H9 (cell line): ENCODE measurements around the gene ROR1. TPM values are rescaled to one million over a fixed set of nuclear protein-coding genes. Genes with fewer than 3 reads are reported as not detected.

Experiments
- DNase-seq: peaks from one replicate; pipeline ENCODE4 v3.0.0-alpha.2; 2017
- H2AFZ ChIP-seq: one replicate; pipeline ENCODE4 v1.6.1; 2013; ENCODE audit warnings: mild to moderate bottlenecking, low read length, control low read depth, moderate library complexity
- H2AK5ac ChIP-seq: 2 replicates; pipeline ENCODE4 v1.6.1; 2013; ENCODE audit warnings: low read length, control low read depth, mixed read lengths; ENCODE audit not compliant: insufficient read length
- H2BK120ac ChIP-seq: one replicate; pipeline ENCODE4 v1.6.1; 2013; ENCODE audit warnings: low read depth, mild to moderate bottlenecking, low read length, control low read depth, inconsistent platforms; ENCODE audit not compliant: poor library complexity, severe bottlenecking
- H2BK12ac ChIP-seq: 2 replicates; pipeline ENCODE4 v1.6.1; 2013; ENCODE audit warnings: low read length, control low read depth, mixed read lengths, low read depth; ENCODE audit not compliant: insufficient read length
- H2BK15ac ChIP-seq: 2 replicates; pipeline ENCODE4 v1.6.1; 2013; ENCODE audit warnings: low read depth, low read length, control low read depth
- H2BK20ac ChIP-seq: one replicate; pipeline ENCODE4 v1.6.1; 2013; ENCODE audit warnings: low read depth, mild to moderate bottlenecking, low read length, control low read depth, inconsistent platforms; ENCODE audit not compliant: poor library complexity, severe bottlenecking
- H2BK5ac ChIP-seq: 2 replicates; pipeline ENCODE4 v1.6.1; 2013; ENCODE audit warnings: low read length, control low read depth, mixed read lengths; ENCODE audit not compliant: insufficient read length
- H3K14ac ChIP-seq: 2 replicates; pipeline ENCODE4 v1.6.1; 2013; ENCODE audit warnings: low read length, control low read depth; ENCODE audit not compliant: insufficient read depth
- H3K18ac ChIP-seq: 2 replicates; pipeline ENCODE4 v1.6.1; 2013; ENCODE audit warnings: low read depth, mild to moderate bottlenecking, mixed read lengths, low read length, control low read depth; ENCODE audit not compliant: insufficient read length
- H3K23ac ChIP-seq: 2 replicates; pipeline ENCODE4 v1.6.1; 2013; ENCODE audit warnings: low read length, control low read depth, mixed read lengths, low read depth; ENCODE audit not compliant: insufficient read length
- H3K23me2 ChIP-seq: 2 replicates; pipeline ENCODE4 v1.6.1; 2013; ENCODE audit warnings: low read depth, mild to moderate bottlenecking, mixed read lengths, low read length, control low read depth; ENCODE audit not compliant: insufficient read length, poor library complexity, severe bottlenecking
- H3K27ac ChIP-seq: 2 replicates; pipeline ENCODE4 v1.5.1; 2013; ENCODE audit warnings: low read length, control low read depth, mixed read lengths, low read depth; ENCODE audit not compliant: insufficient read length
- H3K27me3 ChIP-seq: 2 replicates; pipeline ENCODE4 v1.6.1; 2013; ENCODE audit warnings: low read length, control low read depth, inconsistent platforms; ENCODE audit not compliant: insufficient read depth
- H3K4ac ChIP-seq: 2 replicates; pipeline ENCODE4 v1.6.1; 2013; ENCODE audit warnings: low read depth, mild to moderate bottlenecking, control low read depth, inconsistent platforms, low read length, moderate library complexity
- H3K4me1 ChIP-seq: 2 replicates; pipeline ENCODE4 v1.6.1; 2013; ENCODE audit warnings: low read length, control low read depth, inconsistent platforms; ENCODE audit not compliant: insufficient read depth
- H3K4me2 ChIP-seq: 2 replicates; pipeline ENCODE4 v1.6.1; 2013; ENCODE audit warnings: low read length, control low read depth, mixed read lengths; ENCODE audit not compliant: insufficient read length, insufficient read depth
- H3K56ac ChIP-seq: 2 replicates; pipeline ENCODE4 v1.6.1; 2013; ENCODE audit warnings: low read depth, mild to moderate bottlenecking, mixed read lengths, low read length, control low read depth; ENCODE audit not compliant: insufficient read length
- H3K79me1 ChIP-seq: 2 replicates; pipeline ENCODE4 v1.6.1; 2013; ENCODE audit warnings: low read depth, mild to moderate bottlenecking, moderate library complexity, low read length, control low read depth, inconsistent platforms; ENCODE audit not compliant: insufficient read depth, poor library complexity, severe bottlenecking
- H3K79me2 ChIP-seq: 2 replicates; pipeline ENCODE4 v1.6.1; 2013; ENCODE audit warnings: low read length, control low read depth, inconsistent platforms; ENCODE audit not compliant: insufficient read depth
- H3K9ac ChIP-seq: 2 replicates; pipeline ENCODE4 v1.6.1; 2013; ENCODE audit warnings: low read length, control low read depth, mixed read lengths; ENCODE audit not compliant: insufficient read length; ENCODE audit errors: extremely low read depth
- H3K9me3 ChIP-seq: one replicate; pipeline ENCODE4 v1.6.1; 2013; ENCODE audit warnings: low read depth, low read length, inconsistent platforms; ENCODE audit not compliant: control insufficient read depth
- H3T11ph ChIP-seq: one replicate; pipeline ENCODE4 v1.6.1; 2013; ENCODE audit warnings: mild to moderate bottlenecking, low read length, control low read depth, inconsistent platforms
- H4K20me1 ChIP-seq: one replicate; pipeline ENCODE4 v1.6.1; 2013; ENCODE audit not compliant: control insufficient read depth, insufficient read length, insufficient read depth
- H4K5ac ChIP-seq: 2 replicates; pipeline ENCODE4 v1.6.1; 2013; ENCODE audit warnings: low read depth, mild to moderate bottlenecking, mixed read lengths, low read length, control low read depth; ENCODE audit not compliant: insufficient read length
- H4K8ac ChIP-seq: replicated peaks from 2 replicates; pipeline ENCODE4 v1.6.1; 2013; ENCODE audit warnings: low read length, control low read depth, mixed read lengths, low read depth; ENCODE audit not compliant: insufficient read length
- H4K91ac ChIP-seq: 2 replicates; pipeline ENCODE4 v1.6.1; 2013; ENCODE audit warnings: low read depth, mild to moderate bottlenecking, moderate library complexity, mixed read lengths, low read length, control low read depth; ENCODE audit not compliant: insufficient read length
- H3K27ac Mint-ChIP-seq, 3 experiments: 2 replicates in 2 of 3; 3 replicates in 1 of 3; pipeline ENCODE4 v1.8.0; 2020 to 2021; ENCODE audit warnings: mixed read lengths in 3 of 3, mild to moderate bottlenecking in 1 of 3, moderate library complexity in 1 of 3
- H3K27me3 Mint-ChIP-seq: 2 replicates; pipeline ENCODE4 v1.8.0; 2021; ENCODE audit warnings: low read depth, mild to moderate bottlenecking, moderate library complexity, mixed read lengths
- H3K36me3 Mint-ChIP-seq, 3 experiments: 2 replicates in 2 of 3; 3 replicates in 1 of 3; pipeline ENCODE4 v1.8.0; 2020 to 2021; ENCODE audit warnings: low read depth in 3 of 3, mixed read lengths in 3 of 3; ENCODE audit not compliant: insufficient read depth in 1 of 3
- H3K4me1 Mint-ChIP-seq, 2 experiments: 2 replicates each; pipeline ENCODE4 v1.8.0; 2020; ENCODE audit warnings: mixed read lengths in 2 of 2
- H3K4me3 Mint-ChIP-seq, 2 experiments: 2 replicates in 1 of 2; 3 replicates in 1 of 2; pipeline ENCODE4 v1.8.0; 2020 to 2021; ENCODE audit warnings: mild to moderate bottlenecking in 2 of 2, mixed read lengths in 2 of 2, moderate library complexity in 1 of 2
- H3K9me3 Mint-ChIP-seq, 2 experiments: 2 replicates in 1 of 2; 3 replicates in 1 of 2; pipeline ENCODE4 v1.8.0; 2020; ENCODE audit warnings: mild to moderate bottlenecking in 2 of 2, mixed read lengths in 2 of 2, moderate library complexity in 1 of 2
- WGBS: extraction: QIAGEN DNeasy Blood & Tissue Kit; methylation state at CpG from one replicate; pipeline ENCODE4 v1.1.7; 2013; ENCODE audit warnings: missing lambda C conversion rate, low lambda C conversion rate, mixed read lengths; ENCODE audit not compliant: insufficient read length; ENCODE audit errors: extremely low coverage; 5-methylcytosine and 5-hydroxymethylcytosine counted together
- total RNA-seq: library from RNA; stranded (reverse); gene quantifications from 2 replicates; pipeline ENCODE4 v1.2.1, GENCODE V29; 2021
- TF ChIP-seq, protein P1 (sequence below): fragments of 200-600 bp; sonication (generic); conservative IDR thresholded peaks from 3 replicates; pipeline ENCODE4 v1.8.0; 2021; ENCODE audit warnings: antibody characterized with exemption, mild to moderate bottlenecking

Gene ROR1
- total RNA-seq, 1 experiment from 2014 or later: 75.9 TPM

DNA sequence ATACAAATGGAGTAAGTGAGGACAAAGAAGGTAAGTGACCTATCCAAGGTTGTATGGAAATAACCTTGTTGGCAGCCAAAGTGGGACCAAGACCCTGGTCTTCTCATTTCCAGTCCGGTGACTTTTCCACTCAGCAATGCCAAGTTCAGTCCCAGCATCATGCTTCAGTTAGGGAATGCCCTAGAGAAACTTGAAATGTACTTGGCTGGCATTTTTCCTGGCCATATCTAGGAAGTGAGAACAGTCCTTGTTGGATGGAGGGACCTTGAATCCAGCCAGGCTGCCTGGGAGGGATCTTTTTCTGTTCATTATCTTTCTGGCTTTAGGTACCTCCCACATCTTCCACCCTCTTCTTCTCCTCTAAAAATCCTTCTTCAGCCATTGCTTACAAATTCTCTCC, 352.8 kb downstream of the ROR1 start:
- H3K27me3 ChIP-seq: no peaks in the 10 kb centered on the region
- no peaks in the 10 kb centered on the region for H3K79me1 ChIP-seq
- no peak overlapping the region for H2BK5ac ChIP-seq
- peaks cover 10 to 18% of the 10 kb centered on the region in 2 experiments for H3K4me1 Mint-ChIP-seq
- H3K4me1 ChIP-seq: peaks cover 8% of the 10 kb centered on the region; the same call in 1 of the 2 replicates
- H2BK20ac ChIP-seq: no peak overlapping the region
- H3K4me3 Mint-ChIP-seq: no peak overlapping the region
- H3K27me3 Mint-ChIP-seq: no peaks in the 10 kb centered on the region
- H3K4ac ChIP-seq: no peak overlapping the region
- no peaks in the 10 kb centered on the region for H3K23me2 ChIP-seq
- no peak overlapping the region for H3K27ac ChIP-seq
- no peak overlapping the region for H3K56ac ChIP-seq
- H4K20me1 ChIP-seq: no peaks in the 10 kb centered on the region
- no peaks in the 10 kb centered on the region for H3K9me3 ChIP-seq
- no peak overlapping the region for H2AK5ac ChIP-seq
- no peak overlapping the region for H3K9ac ChIP-seq
- H3K18ac ChIP-seq: no peak overlapping the region
- H3K23ac ChIP-seq: no peak overlapping the region
- no peak overlapping the region for H4K5ac ChIP-seq
- TF ChIP-seq, protein P1, sequence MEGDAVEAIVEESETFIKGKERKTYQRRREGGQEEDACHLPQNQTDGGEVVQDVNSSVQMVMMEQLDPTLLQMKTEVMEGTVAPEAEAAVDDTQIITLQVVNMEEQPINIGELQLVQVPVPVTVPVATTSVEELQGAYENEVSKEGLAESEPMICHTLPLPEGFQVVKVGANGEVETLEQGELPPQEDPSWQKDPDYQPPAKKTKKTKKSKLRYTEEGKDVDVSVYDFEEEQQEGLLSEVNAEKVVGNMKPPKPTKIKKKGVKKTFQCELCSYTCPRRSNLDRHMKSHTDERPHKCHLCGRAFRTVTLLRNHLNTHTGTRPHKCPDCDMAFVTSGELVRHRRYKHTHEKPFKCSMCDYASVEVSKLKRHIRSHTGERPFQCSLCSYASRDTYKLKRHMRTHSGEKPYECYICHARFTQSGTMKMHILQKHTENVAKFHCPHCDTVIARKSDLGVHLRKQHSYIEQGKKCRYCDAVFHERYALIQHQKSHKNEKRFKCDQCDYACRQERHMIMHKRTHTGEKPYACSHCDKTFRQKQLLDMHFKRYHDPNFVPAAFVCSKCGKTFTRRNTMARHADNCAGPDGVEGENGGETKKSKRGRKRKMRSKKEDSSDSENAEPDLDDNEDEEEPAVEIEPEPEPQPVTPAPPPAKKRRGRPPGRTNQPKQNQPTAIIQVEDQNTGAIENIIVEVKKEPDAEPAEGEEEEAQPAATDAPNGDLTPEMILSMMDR: no peak
- no peak overlapping the region for H4K8ac ChIP-seq
- no peak overlapping the region for H2BK12ac ChIP-seq
- H3K4me2 ChIP-seq: no peak overlapping the region
- no peak overlapping the region for H2BK120ac ChIP-seq
- H3K9me3 Mint-ChIP-seq: no peaks in the 10 kb centered on the region
- no peak for DNase-seq
- H2BK15ac ChIP-seq: no peak overlapping the region
- H3K27ac Mint-ChIP-seq: no peak overlapping the region
- H4K91ac ChIP-seq: no peak overlapping the region
- no peak overlapping the region for H2AFZ ChIP-seq
- no CpG with 5 or more reads among the region's 1 CpG for WGBS
- no peaks in the 10 kb centered on the region for H3K79me2 ChIP-seq
- H3T11ph ChIP-seq: no peak overlapping the region
- H3K36me3 Mint-ChIP-seq: no peaks in the 10 kb centered on the region
- no peak overlapping the region for H3K14ac ChIP-seq
